GM12878 (cell line): ENCODE measurements around the gene TYK2.
"Not testable (repeated sequence)": the region's sequence is repeated elsewhere in the genome, so short reads cannot be mapped to it uniquely, and the experiment has no call there.

Experiments
- CTCF ChIP-seq, 3 experiments: IDR thresholded peaks in 2 of 3; conservative IDR thresholded peaks in 1 of 3; 2 replicates each; pipeline ENCODE4 v1.5.1; 2011; ENCODE audit warnings: low read depth in 3 of 3, low read length in 3 of 3, mild to moderate bottlenecking in 3 of 3, control low read depth in 2 of 3, moderate library complexity in 2 of 3, inconsistent platforms in 1 of 3, mixed read lengths in 1 of 3; ENCODE audit not compliant: control insufficient read depth in 2 of 3, insufficient read depth in 1 of 3; ENCODE audit errors: extremely low read depth in 1 of 3
- ETV6 ChIP-seq, 2 experiments: fragments of 450-650 bp in 1 of 2; IDR thresholded peaks in 1 of 2; conservative IDR thresholded peaks in 1 of 2; 2 replicates each; pipeline ENCODE4 v1.6.1; 2014; ENCODE audit warnings: antibody characterized with exemption in 1 of 2, borderline replicate concordance in 1 of 2, low read depth in 1 of 2, mild to moderate bottlenecking in 1 of 2, moderate library complexity in 1 of 2
- IKZF1 ChIP-seq: fragments of 450-650 bp; conservative IDR thresholded peaks from 2 replicates; pipeline ENCODE4 v1.6.1; 2017; ENCODE audit warnings: antibody characterized with exemption, mild to moderate bottlenecking
- KDM1A ChIP-seq: fragments of 200-600 bp; sonication (generic); IDR thresholded peaks from 2 replicates; pipeline ENCODE4 v1.6.1; 2016; ENCODE audit warnings: borderline replicate concordance
- MYC ChIP-seq: IDR thresholded peaks from 2 replicates; pipeline ENCODE4 v1.6.1; 2011; ENCODE audit warnings: mild to moderate bottlenecking, low read length, moderate library complexity, inconsistent platforms; ENCODE audit not compliant: insufficient read depth, insufficient replicate concordance, insufficient read length, severe bottlenecking
- PBX3 ChIP-seq: IDR thresholded peaks from 2 replicates; pipeline ENCODE4 v1.6.1; 2011; ENCODE audit warnings: mild to moderate bottlenecking, low read depth, low read length, moderate library complexity; ENCODE audit not compliant: insufficient replicate concordance
- POLR2A ChIP-seq: IDR thresholded peaks from 2 replicates; pipeline ENCODE4 v1.6.1; 2011; ENCODE audit warnings: low read depth, mild to moderate bottlenecking, low read length
- POLR2AphosphoS5 ChIP-seq: IDR thresholded peaks from 2 replicates; pipeline ENCODE4 v1.6.1; 2011; ENCODE audit warnings: mild to moderate bottlenecking, low read length, inconsistent platforms
- TAF1 ChIP-seq: IDR thresholded peaks from 2 replicates; pipeline ENCODE4 v1.6.1; 2011; ENCODE audit warnings: mild to moderate bottlenecking, low read depth, low read length, borderline replicate concordance

- not testable (repeated sequence) for TF ChIP-seq PBX3; POLR2AphosphoS5; TAF1; KDM1A; IKZF1; CTCF (IDR thresholded peaks at IDR 0.05 in 2 of 3, conservative IDR thresholded peaks at IDR 0.05 in 1 of 3; ENCODE audit: control insufficient read depth in 2 of 3, extremely low read depth in 1 of 3, insufficient read depth in 1 of 3, low read depth in 3 of 3, low read length in 3 of 3); MYC; ETV6 (conservative IDR thresholded peaks at IDR 0.05 in 1 of 2, IDR thresholded peaks at IDR 0.05 in 1 of 2; ENCODE audit: borderline replicate concordance in 1 of 2, low read depth in 1 of 2); POLR2A
These were observed 13.3 kb downstream of the TYK2 start for GRCh38 chr19:10366950-10367512.
